Measurements from ENCODE around the gene HESX1.

Gene HESX1

DNA sequence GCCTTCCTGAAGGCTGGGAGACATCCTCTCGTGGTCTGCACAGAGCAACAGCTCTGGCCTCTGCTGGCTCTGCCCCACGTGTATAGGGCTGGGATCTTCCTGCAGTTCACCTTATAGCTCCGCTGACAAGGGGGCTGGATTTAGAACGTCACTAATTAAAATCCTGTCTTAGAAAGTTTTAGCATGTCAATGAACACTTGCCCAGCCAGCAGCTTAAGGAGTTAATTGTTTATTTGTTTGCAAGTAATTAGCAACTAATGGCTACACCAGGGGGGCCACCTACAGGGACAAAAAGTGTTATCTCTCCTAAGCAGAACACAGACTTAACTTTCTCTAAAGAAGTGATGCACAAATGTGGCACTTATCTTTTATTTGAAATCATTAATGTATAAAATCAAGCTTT lies at the start of gene HESX1:
TSS of gene HESX1 (minus strand) at position 84 of the 403 bp plus-strand sequence. CDS start at position 24, 60 bp downstream.
- no peak for DNase-seq

DNA sequence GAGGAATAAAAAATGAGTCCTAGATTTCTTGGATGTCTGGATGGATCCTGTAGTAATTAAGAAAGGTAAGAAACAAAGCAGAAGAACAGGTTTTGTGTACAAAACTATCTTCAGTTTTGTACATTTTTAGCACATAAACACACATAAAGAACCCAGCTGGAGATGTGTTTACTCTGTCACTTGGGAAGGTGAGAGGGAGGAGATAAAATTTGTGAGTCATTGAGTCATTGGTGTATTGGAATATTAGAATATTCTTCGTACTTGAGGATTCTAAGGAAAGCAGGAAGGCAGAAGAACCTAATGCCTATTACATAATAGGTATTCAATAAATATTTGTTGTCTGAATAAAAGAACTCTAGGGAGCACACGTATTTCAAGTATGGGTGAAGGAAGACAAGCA lies 45.2 kb upstream of the HESX1 start:
- DNase-seq = no peak

DNA sequence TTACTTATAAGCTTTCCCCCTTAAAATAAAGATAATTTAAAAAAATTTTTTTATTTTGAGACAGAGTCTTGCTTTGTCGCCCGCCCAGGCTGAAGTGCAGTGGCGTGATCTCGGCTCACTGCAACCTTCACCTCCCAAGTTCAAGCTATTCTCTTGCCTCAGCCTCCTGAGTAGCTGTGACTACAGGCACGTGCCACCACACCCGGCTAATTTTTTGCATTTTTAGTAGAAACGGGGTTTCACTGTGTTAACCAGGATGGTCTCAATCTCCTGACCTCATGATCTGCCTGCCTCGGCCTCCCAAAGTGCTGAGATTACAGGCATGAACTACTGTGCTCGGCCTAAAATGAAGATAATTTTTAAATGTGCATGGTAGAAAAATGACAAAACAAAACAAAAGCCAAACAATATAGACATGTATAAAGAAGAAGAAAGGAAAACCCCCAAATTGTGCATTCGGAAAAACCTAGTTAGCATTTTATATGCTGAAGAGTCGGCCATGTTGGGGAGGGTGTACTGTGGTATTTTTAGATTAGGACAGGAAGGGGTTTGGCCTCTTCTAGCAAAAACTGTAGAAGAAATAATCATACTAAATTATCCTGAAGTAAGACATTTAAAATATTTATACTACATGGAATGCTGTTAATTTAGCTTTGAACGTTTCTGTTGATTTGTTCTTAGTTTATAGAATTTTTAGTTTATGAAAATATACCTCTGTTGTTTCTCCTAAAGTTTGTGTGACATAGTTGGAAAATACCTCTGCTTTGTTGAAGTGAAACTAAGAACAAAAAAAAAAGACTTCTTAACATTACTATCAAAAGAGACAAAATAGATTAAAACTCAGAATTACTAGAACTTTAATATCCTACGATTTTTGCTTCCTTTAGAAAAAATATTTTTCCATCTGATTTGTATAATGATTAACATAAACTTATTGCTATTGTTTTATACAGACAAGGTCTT lies 35.1 kb upstream of the HESX1 start:
- DNase-seq = no peak

DNA sequence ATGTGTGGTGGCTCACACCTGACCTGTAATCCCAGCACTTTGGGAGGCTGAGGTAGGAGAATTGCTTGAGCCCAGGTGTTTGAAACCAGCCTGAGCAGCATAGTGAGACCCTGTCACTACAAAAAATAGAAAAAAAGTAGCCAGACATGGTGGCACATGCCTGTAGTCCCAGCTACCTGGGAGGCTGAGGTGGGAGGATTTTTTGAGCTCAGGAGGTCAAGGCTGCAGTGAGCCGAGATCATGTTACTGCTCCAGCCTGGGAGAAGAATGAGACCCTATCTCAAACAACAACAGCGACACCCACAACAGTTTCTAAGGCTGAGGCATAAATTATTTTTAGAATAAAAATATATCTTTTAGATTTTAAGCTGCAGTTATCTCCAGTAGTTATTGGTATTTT lies 34.0 kb upstream of the HESX1 start:
- DNase-seq = no peak

- DNase-seq = no peak
Measured at GRCh38 chr3:57230006-57230405, 30.2 kb upstream of the HESX1 start.

DNA sequence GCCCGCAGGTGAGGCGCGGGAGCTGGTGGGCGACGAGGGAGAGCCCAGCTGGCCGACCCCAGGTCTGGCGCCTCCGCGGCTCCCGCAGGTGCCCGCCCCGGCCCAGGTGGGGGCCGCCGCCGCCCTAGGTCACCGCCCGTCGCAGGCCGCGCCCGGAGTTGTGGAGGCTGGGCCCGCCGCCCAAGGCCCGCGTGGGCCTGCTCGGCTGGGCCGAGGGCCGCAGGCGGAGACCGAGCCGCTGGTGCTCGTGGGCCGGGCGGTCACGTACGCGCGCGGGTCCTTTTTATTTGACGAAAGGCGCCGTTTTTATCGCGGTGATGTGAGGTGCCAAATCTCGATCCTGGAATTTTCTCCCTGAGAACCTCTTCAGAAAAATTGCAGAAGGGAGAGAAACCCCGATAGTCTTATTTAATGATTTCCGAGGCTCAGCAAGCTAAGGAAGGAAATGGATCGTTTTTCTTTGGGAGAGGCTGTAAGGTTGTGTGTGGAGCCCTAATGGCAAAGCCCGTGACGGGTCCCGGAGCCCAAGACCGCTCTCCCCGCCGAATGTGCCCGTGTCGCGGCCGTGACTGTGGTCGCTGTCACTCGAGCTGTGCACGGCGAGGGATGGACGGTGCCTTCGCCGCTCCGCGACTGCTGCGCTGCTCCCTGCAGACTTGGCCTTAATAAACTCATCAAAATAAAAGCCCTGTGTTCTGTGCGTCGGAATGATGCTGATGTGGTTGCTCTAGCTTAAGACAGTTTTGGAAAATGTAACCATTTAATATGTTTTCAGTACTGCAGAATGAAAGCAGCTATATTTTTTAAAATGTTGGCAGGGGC lies 28.4 kb upstream of the HESX1 start:
- DNase-seq = peak; percentile 52

- DNase-seq = peak; percentile 89
Measured at GRCh38 chr3:57227204-57227929, 27.6 kb upstream of the HESX1 start, which contains the start of gene APPL1. Gene APPL1 (plus strand): TSS chr3:57227729. CDS start chr3:57227884, 155 bp downstream.

DNA sequence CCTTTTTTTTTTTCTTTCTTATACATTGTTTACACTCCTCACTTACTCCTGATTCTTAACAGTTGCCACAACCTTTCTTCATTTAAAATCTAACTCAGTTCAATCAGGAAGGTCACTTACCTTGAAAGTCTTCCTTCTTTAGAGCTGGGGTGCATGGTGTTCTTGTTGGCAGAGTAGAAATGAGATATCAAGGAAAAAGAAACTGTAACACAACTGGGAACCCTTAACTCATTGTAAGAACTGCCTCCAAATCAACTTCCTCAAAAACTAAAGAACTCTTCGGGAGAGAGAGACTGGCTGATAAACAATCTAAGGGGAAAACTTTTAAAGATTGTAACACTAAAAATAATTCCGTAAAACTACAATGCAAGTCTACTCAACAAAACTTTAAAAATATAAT lies 26.4 kb upstream of the HESX1 start:
- no peak for DNase-seq

DNA sequence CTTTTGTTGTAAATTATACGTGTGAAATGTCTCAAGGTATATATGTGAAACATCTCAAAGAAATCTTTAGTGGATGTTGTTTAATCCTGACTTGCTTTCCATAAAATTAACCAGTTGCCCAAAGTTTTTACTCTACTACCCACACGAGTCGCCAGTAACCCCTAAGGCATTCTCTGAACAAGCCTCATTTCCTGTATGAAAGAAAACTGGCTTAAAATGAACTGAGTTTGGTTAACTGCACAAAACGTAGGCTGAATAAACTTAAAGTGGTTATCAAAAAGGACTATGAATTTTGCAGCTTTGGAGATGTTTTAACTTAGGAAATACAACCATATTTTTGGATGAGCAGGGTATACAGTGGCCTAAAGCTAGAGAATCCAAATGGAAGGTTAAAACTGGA lies 25.1 kb upstream of the HESX1 start:
- DNase-seq = no peak

- no peak for DNase-seq
Measured at GRCh38 chr3:57221883-57222282, 22.1 kb upstream of the HESX1 start.

- DNase-seq = no peak
Measured at GRCh38 chr3:57206423-57206822, 6.6 kb upstream of the HESX1 start.

GRCh38 chr3:57194641-57195040 lies 5.1 kb downstream of the HESX1 start:
- no peak for DNase-seq

DNA sequence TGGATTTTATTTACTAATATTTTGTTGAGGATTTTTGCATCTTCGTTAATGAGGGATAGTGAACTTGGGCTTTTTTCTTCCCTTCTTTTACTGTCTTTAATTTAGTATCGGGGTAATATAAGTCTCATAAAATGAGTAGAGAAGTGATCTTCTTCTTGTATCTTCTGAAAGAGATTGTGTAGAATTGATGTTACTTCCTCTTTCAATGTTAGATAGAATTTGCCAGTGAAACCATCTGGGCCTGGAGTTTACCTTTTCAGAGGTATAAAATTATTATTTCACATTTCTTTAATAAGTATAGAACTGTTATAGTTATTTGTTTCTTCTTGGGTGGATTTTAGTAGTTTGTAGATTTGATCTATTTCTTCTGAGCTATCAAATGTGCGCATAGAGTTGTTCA lies 7.8 kb downstream of the HESX1 start:
- no peak for DNase-seq

DNA sequence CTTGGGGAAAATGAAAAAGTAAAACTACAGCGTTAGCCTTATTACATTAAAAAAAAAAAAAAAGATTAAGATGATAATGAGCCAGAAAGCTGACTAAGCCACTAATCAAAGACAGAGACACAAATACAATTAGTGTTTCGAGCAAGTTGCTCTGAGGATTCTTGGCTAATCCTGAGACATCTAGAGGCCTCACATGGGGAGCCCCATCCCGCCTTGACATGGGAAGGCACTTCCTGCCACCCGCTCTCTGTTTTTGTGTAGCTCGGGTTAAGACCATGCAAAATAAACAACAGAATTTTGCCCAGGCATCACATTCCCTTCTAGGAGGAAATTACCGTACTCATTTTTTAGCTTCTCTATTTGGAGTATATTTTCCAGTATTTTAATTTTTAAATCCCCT lies 15.3 kb downstream of the HESX1 start:
- DNase-seq = no peak

GRCh38 chr3:57179580-57180410 lies 20.0 kb downstream of the HESX1 start:
- DNase-seq = no peak

DNA sequence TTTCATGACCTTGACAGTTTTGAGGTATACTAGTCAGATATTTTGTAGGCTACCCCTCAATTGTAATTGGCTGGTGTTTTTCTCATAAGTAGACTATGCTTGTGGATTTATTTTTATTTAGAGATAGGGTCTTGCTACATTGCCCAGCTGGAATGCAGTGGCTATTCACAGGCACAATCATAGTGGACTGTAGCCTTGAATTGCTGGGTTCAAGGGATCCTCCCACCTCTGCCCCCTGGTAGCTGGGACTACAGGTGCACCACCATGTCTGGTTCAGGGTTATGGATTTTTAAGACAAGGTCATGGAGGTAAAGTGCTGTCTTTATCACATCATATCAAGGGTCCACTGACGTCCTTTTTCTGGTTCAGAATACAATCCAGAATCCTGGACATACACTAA lies 23.7 kb downstream of the HESX1 start:
- DNase-seq = no peak

GRCh38 chr3:57173687-57174086 lies 26.1 kb downstream of the HESX1 start:
- DNase-seq = no peak

GRCh38 chr3:57170946-57171345 lies 28.8 kb downstream of the HESX1 start:
- no peak for DNase-seq

DNA sequence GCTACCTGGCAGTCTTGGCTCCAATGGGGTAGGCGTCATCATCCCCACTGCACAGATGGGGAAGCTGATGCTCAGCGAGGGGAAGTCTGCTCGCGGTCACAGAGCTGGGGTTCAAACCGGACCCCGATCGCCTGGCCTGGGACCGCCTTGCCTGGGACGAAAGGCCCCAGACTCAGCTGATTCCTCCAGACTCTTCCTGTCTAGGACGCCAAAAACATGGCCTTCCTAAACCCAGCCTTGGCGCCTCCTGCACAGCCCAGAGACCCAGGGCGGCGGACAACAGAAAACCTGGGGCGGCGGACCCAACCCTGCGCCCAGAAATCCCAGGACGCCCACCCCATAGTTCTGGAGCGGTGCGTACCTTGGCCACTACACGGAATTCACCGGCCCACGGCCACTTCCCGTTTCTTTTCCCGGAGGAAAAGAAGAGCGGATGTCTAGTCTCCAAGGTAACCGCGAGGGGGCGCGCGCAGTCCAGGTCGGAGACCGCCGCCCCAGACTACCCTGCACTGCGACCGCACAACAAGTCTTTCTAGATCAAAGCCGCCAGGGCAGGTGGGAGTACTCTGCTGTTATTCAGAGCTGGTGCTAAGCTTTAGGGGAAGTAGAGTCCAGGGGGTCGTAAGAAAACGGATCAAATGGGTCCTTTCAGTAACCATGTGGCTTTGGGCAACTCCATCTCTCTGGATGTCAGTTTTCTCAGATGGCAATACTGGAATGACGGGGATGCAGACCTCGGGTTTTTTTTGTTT lies 29.7 kb downstream of the HESX1 start:
- peak; percentile 52 for DNase-seq

DNA sequence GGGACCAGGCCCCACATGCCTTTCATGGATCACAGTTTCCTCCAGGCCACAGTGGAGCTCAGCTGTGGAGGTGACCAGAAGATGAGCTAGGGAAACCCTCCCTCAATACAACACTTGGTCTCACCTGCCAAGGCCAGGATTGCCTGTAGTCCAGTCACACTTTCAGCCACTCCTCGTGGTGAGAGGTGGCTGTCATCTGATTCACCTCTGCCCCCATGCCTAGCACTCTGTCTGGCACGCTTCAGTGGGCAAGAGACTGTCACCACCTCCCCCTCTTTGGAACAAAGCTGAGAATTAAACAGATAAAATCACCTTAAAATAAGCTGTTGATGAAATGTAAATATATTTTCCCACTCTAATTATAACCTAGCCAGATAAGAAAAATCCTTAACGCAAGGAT lies 30.7 kb downstream of the HESX1 start:
- DNase-seq = no peak

DNA sequence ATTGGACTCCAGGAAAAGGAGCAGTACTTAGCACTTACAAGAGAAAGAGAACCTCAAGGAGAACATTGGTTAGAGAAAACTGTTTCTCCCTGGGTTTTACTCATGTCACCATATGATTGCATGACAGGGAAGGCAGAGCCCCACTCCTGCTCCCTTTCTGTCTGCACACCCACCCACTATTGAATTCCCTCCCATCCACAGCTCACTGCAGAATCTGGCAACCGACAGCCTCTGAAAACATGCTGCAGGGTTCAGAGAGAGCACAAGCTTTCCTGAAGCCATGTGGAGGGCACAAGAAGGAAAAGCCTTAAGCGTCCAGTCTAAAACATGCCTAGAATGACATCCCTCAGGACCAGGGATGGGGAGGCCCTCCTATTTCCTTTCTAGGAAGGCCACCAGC lies 31.6 kb downstream of the HESX1 start:
- DNase-seq = no peak

Measured in CD4-positive, alpha-beta T cell treated with Interleukin-12 subunit alpha and Interleukin-12 subunit beta, for 1 hour (primary cell).